Measurements from ENCODE around the gene FLRT2. TPM values are rescaled to one million over a fixed set of nuclear protein-coding genes. Genes with fewer than 3 reads are reported as not detected.

Gene FLRT2
- polyA plus RNA-seq, 2 of the 4 experiments (the other 2 are of a cell fraction), result 6.8 to 7.5 TPM

DNA sequence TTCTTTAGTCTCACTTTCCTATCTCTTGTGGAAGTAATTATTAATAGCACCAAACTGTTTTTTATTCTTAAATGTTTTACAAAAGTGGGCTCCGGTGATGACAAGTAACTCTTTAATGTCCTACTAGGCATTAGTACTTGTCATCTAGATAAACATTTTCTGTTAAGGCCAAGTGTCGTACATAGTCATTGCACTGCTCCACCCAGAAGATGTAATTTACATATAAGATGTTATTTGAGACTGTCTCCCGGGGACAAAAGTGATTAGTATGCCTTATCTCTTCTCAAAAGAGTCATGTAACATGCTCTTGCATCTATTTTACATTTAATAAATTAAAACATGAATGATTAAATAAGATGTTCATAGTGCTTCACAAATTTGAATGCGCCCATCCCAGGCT, 88.4 kb downstream of the FLRT2 start:
- H3K27ac ChIP-seq, result no peak overlapping the region
- TF ChIP-seq MYC (IDR thresholded peaks at IDR 0.05; ENCODE audit: borderline replicate concordance, low read length), result no peak
- TF ChIP-seq, protein P1, sequence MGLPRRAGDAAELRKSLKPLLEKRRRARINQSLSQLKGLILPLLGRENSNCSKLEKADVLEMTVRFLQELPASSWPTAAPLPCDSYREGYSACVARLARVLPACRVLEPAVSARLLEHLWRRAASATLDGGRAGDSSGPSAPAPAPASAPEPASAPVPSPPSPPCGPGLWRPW (IDR thresholded peaks at IDR 0.05), result no peak
- no peak for TF ChIP-seq CBX8 (IDR thresholded peaks at IDR 0.05)
- no peak for TF ChIP-seq POLR2A (IDR thresholded peaks at IDR 0.05; ENCODE audit: low read length)
- TF ChIP-seq EHMT2 (IDR thresholded peaks at IDR 0.05; ENCODE audit: low read depth), result no peak
- TF ChIP-seq MAFK (IDR thresholded peaks at IDR 0.05; ENCODE audit: partially characterized antibody), result no peak
- TF ChIP-seq EP300 (IDR thresholded peaks at IDR 0.05), result no peak
- TF ChIP-seq RARB (CRISPR knock-in tag; IDR thresholded peaks at IDR 0.05), result no peak
- TF ChIP-seq CBX2 (IDR thresholded peaks at IDR 0.05; ENCODE audit: borderline replicate concordance, low read depth), result no peak
- ChIA-PET POLR2A (no interaction called here), CTCF (interaction anchor here (0.7 kb wide), 1 partner anchor 961 kb away, joined by 3 read pairs; no protein-coding TSS in a partner anchor)
- H3K4me2 ChIP-seq, result no peak overlapping the region
- ATAC-seq (no peak), DNase-seq (ENCODE audit: low read depth in 1 of 2, low spot score in 1 of 2) (no peak), FAIRE-seq (no peak)
- H3K4me1 ChIP-seq, result no peaks in the 10 kb centered on the region
- no peak overlapping the region for H3K4me3 ChIP-seq
- H3K9me3 ChIP-seq, result no peaks in the 10 kb centered on the region
- WGBS (ENCODE audit: missing lambda C conversion rate), result 74% methylated on average over 4 of the region's 4 CpGs

DNA sequence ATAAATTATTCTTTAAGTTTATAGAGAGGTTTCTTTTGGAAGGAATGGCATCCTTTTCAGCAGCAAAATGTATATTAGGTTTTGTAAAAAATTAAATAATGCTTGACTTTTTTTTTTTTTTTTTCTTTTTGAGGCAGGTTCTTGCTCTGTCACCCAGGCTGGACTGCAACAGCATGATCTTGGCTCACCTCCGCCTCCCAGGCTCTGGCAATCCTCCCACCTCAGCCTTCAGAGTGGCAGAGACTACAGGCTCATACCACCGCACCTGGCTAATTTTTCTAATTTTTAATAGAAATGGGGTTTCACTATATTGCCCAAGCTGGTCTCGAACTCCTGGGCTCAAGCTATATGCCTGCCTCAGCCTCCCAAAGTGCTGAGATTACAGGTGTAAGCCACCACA, 89.0 kb downstream of the FLRT2 start:
- 75% methylated on average over 3 of the region's 3 CpGs for WGBS (ENCODE audit: missing lambda C conversion rate)
- Histone ChIP-seq H3K9me3 (no peaks in the 10 kb centered on the region), H3K4me2 (no peak overlapping the region), H3K4me3 (no peak overlapping the region), H3K4me1 (no peaks in the 10 kb centered on the region), H3K27ac (no peak overlapping the region)
- POLR2A ChIA-PET, result no interaction called here
- no peak for ATAC-seq
- no peak for FAIRE-seq
- CTCF ChIA-PET, result interaction anchor here (0.7 kb wide), 2 partner anchors 961 to 1089 kb away, joined by 3 read pairs; no protein-coding TSS in a partner anchor
- no peak for DNase-seq (ENCODE audit: low read depth in 1 of 2, low spot score in 1 of 2)
- TF ChIP-seq RFX5 (IDR thresholded peaks at IDR 0.05), result no peak
- TF ChIP-seq CHD4 (IDR thresholded peaks at IDR 0.05; ENCODE audit: borderline replicate concordance), result no peak
- no peak for TF ChIP-seq FOXS1 (CRISPR knock-in tag; IDR thresholded peaks at IDR 0.05)
- TF ChIP-seq ZSCAN20 (CRISPR knock-in tag; IDR thresholded peaks at IDR 0.05), result no peak
- TF ChIP-seq CBX8 (IDR thresholded peaks at IDR 0.05), result no peak
- no peak for TF ChIP-seq TP53 (CRISPR knock-in tag; IDR thresholded peaks at IDR 0.05)
- TF ChIP-seq, protein P2, sequence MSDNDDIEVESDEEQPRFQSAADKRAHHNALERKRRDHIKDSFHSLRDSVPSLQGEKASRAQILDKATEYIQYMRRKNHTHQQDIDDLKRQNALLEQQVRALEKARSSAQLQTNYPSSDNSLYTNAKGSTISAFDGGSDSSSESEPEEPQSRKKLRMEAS (IDR thresholded peaks at IDR 0.05), result no peak

DNA sequence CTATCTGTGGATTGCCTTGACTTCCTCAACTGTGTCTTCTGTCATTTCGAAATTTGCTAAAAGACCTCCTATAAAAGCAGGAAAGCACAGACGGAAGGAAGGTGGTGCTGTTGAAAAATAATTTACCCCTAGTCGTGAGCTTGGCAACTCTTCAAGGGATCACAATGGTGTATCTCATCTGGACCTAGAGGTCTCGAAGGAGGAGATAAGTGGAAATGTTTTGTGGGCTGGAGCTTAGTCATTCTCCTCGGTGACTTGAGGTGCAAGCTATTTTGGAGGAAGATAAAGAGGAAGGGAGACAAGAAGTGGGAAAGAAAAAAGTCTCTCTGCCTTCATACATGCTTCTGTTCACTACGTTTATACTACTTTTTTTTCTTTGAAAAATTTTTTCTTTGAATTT, 89.9 kb downstream of the FLRT2 start:
- Histone ChIP-seq H3K4me2 (no peak overlapping the region), H3K9me3 (no peaks in the 10 kb centered on the region), H3K4me1 (no peaks in the 10 kb centered on the region), H3K27ac (no peak overlapping the region), H3K4me3 (no peak overlapping the region)
- no peak for DNase-seq (ENCODE audit: low read depth in 1 of 2, low spot score in 1 of 2)
- ChIA-PET POLR2A (no interaction called here), CTCF (interaction anchor here (1.1 kb wide), 1 partner anchor 91 kb away, joined by 3 read pairs; no protein-coding TSS in a partner anchor)
- WGBS (ENCODE audit: missing lambda C conversion rate), result 32% methylated on average over 6 of the region's 6 CpGs
- no peak for TF ChIP-seq EP300 (IDR thresholded peaks at IDR 0.05)
- no peak for TF ChIP-seq MAZ (IDR thresholded peaks at IDR 0.05; ENCODE audit: borderline replicate concordance, low read depth, low read length)
- no peak for TF ChIP-seq JUN (IDR thresholded peaks at IDR 0.05)
- TF ChIP-seq JUNB (IDR thresholded peaks at IDR 0.05), result no peak
- TF ChIP-seq, protein P3, sequence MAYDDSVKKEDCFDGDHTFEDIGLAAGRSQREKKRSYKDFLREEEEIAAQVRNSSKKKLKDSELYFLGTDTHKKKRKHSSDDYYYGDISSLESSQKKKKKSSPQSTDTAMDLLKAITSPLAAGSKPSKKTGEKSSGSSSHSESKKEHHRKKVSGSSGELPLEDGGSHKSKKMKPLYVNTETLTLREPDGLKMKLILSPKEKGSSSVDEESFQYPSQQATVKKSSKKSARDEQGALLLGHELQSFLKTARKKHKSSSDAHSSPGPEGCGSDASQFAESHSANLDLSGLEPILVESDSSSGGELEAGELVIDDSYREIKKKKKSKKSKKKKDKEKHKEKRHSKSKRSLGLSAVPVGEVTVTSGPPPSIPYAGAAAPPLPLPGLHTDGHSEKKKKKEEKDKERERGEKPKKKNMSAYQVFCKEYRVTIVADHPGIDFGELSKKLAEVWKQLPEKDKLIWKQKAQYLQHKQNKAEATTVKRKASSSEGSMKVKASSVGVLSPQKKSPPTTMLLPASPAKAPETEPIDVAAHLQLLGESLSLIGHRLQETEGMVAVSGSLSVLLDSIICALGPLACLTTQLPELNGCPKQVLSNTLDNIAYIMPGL (CRISPR knock-in tag; IDR thresholded peaks at IDR 0.05; ENCODE audit: borderline replicate concordance), result no peak
- TF ChIP-seq ZNF302 (CRISPR knock-in tag; IDR thresholded peaks at IDR 0.05), result no peak
- no peak for TF ChIP-seq KDM1A (IDR thresholded peaks at IDR 0.05; ENCODE audit: low read depth)
- TF ChIP-seq KDM5A (IDR thresholded peaks at IDR 0.05), result no peak
- TF ChIP-seq NFE2L2 (conservative IDR thresholded peaks at IDR 0.05; ENCODE audit: low read length), result no peak
- no peak for TF ChIP-seq HOXB13 (CRISPR knock-in tag; IDR thresholded peaks at IDR 0.05; ENCODE audit: low read depth)
- TF ChIP-seq RNF2 (IDR thresholded peaks at IDR 0.05; ENCODE audit: borderline replicate concordance, low read depth), result no peak
- no peak for FAIRE-seq
- ATAC-seq, result no peak
